ENCODE data around the gene ACSM2B. TPM values are rescaled to one million over a fixed set of nuclear protein-coding genes. Genes with fewer than 3 reads are reported as not detected.

ACSM2B gene
- total and polyA plus RNA-seq, 2 of the 4 experiments (the other 2 are of a cell fraction) = not detected

DNA sequence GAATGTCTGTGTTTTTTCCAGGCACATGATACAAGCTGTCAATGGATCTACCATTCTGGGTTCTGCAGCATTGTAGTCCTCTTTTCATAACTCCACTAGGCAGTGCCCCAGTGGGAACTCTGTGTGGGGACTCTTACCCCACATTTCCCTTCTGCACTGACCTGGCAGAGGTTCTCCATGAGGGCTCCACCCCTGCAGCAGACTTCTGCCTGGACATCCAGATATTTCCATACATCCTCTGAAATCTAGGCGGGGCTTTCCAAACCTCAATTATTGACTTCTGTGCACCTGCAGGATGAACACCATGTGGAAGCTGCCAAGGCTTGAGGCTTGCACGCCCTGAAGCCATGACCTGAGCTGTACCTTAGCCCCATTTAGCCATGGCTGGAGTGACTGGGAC lies 68.9 kb downstream of the ACSM2B start:
- no peaks in the 10 kb centered on the region for H3K4me1 ChIP-seq (ENCODE audit: control insufficient read depth, insufficient read depth, low read length)
- no peak overlapping the region for H3K4ac ChIP-seq (ENCODE audit: low read depth, low read length)
- POLR2A ChIA-PET (ENCODE audit: unreplicated experiment) = no interaction called here
- H2BK20ac ChIP-seq (ENCODE audit: low read depth, low read length) = no peak overlapping the region
- TF ChIP-seq, protein P1, sequence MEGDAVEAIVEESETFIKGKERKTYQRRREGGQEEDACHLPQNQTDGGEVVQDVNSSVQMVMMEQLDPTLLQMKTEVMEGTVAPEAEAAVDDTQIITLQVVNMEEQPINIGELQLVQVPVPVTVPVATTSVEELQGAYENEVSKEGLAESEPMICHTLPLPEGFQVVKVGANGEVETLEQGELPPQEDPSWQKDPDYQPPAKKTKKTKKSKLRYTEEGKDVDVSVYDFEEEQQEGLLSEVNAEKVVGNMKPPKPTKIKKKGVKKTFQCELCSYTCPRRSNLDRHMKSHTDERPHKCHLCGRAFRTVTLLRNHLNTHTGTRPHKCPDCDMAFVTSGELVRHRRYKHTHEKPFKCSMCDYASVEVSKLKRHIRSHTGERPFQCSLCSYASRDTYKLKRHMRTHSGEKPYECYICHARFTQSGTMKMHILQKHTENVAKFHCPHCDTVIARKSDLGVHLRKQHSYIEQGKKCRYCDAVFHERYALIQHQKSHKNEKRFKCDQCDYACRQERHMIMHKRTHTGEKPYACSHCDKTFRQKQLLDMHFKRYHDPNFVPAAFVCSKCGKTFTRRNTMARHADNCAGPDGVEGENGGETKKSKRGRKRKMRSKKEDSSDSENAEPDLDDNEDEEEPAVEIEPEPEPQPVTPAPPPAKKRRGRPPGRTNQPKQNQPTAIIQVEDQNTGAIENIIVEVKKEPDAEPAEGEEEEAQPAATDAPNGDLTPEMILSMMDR (conservative IDR thresholded peaks at IDR 0.05; ENCODE audit: low read depth, low read length) = no peak
- BruUV-seq (replicated peaks) = no TSS peak
- no peaks in the 10 kb centered on the region for H3K36me3 ChIP-seq (ENCODE audit: control insufficient read depth, insufficient read depth, low read length)
- no peak overlapping the region for H2AK5ac ChIP-seq (ENCODE audit: low read depth, low read length)
- H3K23ac ChIP-seq (ENCODE audit: low read depth, low read length) = no peak overlapping the region
- no peak overlapping the region for H3K27ac ChIP-seq (ENCODE audit: insufficient read depth, low read length)
- no peak overlapping the region for H2AFZ ChIP-seq (replicated peaks; ENCODE audit: low read length, poor library complexity)
- no peak overlapping the region for H2AK9ac ChIP-seq (replicated peaks; ENCODE audit: low read depth, low read length, poor library complexity)
- H3K56ac ChIP-seq (ENCODE audit: extremely low read depth, insufficient read depth, low read length) = no peak overlapping the region
- H4K5ac ChIP-seq (ENCODE audit: low read depth, low read length) = no peak overlapping the region
- no peak overlapping the region for H4K91ac ChIP-seq (ENCODE audit: insufficient read depth, low read depth, low read length)
- no peaks in the 10 kb centered on the region for H3K27me3 ChIP-seq (ENCODE audit: control insufficient read depth, insufficient read depth, low read length)
- no peak for ATAC-seq (ENCODE audit: low read depth)
- H2BK15ac ChIP-seq (ENCODE audit: low read depth, low read length) = no peak overlapping the region
- no peak overlapping the region for H3K4me2 ChIP-seq (ENCODE audit: low read depth, low read length)
- no peak overlapping the region for H4K8ac ChIP-seq (ENCODE audit: low read depth in 2 of 2, low read length in 2 of 2)
- CTCF ChIA-PET = no interaction called here
- DNase-seq = no peak
- in situ Hi-C loops (cut with MboI; ENCODE audit: low sequenced_read_pairs) = no loop called here
- no peaks in the 10 kb centered on the region for H3K79me1 ChIP-seq (ENCODE audit: low read depth in 1 of 2, low read length in 2 of 2)
- no peak overlapping the region for H3K4me3 ChIP-seq (ENCODE audit: insufficient read depth, low read depth, low read length)
- H3K9me3 ChIP-seq (ENCODE audit: control insufficient read depth, insufficient read depth, low read length) = peaks cover 15% of the 10 kb centered on the region
- H3K9ac ChIP-seq (ENCODE audit: low read depth, low read length) = no peak overlapping the region
- no CpG with 5 or more reads among the region's 2 CpGs for WGBS, 2 experiments (ENCODE audit: extremely low coverage in 2 of 2, insufficient read length in 1 of 2)
- no peaks in the 10 kb centered on the region for H4K20me1 ChIP-seq (ENCODE audit: insufficient read depth, low read length)
- no peak overlapping the region for H2BK5ac ChIP-seq (ENCODE audit: low read depth, low read length, poor library complexity, severe bottlenecking)
- H3K14ac ChIP-seq (replicated peaks; ENCODE audit: low read depth, low read length) = no peak overlapping the region
- H2BK120ac ChIP-seq (ENCODE audit: low read depth, low read length) = no peak overlapping the region
- H3K18ac ChIP-seq (ENCODE audit: low read depth, low read length) = no peak overlapping the region
- H3K9me1 ChIP-seq (ENCODE audit: insufficient read depth, low read length) = no peaks in the 10 kb centered on the region
- dilution Hi-C loops (cut with HindIII; ENCODE audit: low sequenced_read_pairs, unreplicated experiment) = no loop called here
- intact Hi-C loops (cut with micrococcal nuclease) = no loop called here
